ENCODE measurements around the gene RBM38.
"Not testable (repeated sequence)": the region's sequence is repeated elsewhere in the genome, so short reads cannot be mapped to it uniquely, and the experiment has no call there.

RBM38 gene

DNA sequence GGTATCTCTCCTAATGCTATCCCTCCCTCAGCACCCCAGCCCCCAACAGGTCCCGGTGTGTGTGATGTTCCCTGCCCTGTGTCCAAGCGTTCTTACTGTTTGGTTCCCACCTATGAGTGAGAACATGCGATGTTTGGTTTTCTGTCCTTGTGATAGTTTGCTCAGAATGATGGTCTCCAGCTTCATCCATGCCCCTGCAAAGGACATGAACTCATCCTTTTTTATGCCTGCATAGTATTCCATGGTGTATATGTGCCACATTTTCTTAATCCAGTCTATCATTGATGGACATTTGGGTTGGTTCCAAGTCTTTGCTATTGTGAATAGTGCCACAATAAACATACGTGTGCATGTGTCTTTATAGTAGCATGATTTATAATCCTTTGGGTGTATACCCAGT, 28.3 kb downstream of the RBM38 start:
- not testable (repeated sequence) for DNase-seq (ENCODE audit: low read depth)

DNA sequence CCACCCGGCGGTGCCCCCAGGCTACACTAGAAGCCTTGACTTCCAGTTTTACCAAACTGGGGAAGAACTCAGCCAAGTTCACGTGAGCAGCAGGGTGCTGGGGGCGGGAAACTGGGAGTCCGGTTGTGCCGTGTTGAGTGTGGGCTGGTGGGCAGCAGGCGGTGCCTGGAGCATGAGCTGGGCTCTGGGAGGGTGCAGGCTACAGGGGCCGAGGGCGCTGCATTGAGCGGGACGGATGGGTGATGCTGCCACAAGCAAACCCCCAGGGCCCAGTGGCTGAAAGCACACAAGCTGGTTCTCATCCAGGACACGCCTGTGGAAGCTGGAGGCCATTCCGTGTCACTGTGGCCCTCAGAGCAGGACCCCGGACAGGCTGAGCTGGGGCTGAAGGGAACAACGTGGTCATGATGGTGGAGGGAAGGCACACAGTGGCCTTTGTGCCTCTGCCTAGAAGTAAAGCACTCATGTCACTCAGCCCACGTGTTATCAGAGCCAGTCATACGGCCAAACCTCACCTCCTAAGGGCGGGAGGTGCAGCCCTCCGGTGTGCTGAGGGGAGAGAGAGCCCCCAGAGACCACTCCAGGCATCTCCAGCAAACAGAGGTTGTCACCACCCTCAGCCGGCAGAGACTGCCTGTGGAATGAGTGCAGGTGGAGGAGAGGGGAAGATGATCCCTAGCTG, 29.5 kb downstream of the RBM38 start:
- no peak for DNase-seq (ENCODE audit: low read depth)

DNA sequence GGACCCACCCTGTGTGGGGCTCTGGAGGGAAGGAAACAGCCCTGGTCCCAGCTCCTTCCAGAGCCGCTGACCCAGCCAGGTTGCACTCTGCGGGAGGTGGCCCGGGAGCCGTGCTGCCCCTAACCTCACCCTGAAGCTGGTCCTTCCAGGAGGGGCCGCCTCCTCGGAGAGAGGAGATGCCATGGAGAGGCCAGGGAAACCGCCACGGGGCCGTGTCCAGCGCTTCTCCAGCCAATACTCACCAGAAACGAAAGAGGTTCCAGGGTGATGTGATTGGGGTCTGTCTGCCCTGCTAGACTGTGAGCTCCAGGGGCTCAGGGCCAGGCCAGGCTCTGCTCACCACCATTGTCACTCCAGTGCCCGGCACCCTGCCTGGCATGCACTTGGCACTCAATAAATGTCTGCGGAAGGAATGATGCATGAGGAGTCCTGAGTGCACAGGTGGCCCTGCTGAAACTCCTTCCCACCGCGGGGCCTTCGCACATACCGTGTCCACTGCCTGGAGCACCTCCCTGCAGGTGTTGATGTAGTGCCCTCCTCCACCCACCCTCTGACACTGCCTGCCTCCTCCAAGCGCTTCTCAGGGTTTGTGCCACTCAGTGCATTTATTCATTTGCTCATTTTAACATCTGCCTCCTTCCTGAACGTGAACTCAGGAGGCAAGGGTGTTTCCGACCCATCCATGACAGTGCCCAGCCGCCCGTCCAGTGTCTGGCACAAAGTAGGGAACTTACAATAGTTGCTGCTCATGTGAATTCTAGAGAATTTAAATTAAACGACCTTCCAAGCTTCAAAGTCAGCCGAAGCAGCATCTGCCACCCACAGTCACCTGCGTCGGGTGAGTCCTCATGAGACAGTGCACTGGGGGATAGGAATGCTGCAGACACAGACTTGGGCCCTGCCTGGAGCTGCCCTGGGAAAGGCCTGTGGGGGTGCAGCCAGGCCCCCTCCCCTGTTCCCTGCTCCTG, 30.3 kb downstream of the RBM38 start:
- DNase-seq (ENCODE audit: low read depth), result no peak

DNA sequence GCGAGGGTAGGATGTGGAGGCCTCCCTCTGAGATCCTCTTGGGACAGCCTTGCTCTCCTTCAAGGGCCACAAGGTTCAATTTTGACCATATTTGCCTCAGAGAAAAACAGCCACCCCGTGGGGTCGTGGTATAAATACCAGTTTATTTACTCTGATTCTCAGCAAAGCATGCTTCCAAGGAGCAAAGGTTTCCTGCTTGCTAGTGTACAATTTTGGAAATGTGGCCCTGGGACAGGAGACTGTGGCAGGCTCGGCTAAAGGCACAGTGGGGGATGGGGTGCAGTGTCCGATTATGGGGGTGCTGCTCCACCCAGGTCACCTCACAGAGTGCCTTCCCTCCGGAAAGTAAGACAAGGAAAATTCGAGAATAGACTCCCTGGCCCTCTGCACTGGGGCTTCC, 31.1 kb downstream of the RBM38 start:
- no peak for DNase-seq (ENCODE audit: low read depth)

DNA sequence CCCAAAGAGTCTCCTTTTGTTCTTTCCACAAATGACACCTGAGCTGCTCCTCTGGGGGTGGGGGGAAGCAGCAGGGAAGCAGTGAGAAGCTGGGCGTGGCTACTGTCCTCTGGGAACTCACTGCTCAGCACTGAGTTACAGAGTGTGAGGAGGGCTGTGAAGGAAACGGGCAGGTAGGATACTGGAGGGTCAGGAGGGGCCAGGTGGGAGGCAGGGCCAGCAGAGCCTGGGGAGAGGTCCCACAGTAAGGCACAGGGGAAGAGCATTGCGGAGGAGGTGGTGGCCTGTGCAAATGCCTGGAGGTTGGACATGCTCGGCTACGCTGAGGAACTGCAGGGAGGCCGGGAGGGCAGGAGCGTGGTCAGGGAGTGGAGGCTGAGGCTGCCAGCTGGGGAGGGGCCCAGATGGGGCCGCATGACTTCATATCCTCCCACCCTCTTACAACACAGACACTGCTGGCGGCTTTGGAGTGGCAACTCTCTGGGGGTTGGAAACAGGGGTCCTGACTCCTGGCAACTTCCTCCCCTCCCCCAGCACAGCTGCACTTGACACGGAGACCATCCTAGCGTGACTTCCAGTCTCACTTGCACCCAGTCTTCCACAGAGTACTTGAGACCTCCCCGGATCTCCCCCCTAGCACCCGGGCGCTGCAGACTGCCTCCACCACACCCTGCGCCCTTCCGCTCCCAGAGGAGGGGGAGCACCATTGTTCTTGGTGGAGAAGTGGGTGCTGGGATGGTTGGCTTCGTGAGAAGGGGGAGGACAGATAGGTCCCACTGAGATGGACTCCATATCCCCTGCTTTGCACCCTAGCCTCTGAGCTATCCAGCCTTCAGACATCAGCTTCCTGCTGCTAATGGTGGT, 34.2 kb downstream of the RBM38 start:
- no peak for DNase-seq (ENCODE audit: low read depth)

DNA sequence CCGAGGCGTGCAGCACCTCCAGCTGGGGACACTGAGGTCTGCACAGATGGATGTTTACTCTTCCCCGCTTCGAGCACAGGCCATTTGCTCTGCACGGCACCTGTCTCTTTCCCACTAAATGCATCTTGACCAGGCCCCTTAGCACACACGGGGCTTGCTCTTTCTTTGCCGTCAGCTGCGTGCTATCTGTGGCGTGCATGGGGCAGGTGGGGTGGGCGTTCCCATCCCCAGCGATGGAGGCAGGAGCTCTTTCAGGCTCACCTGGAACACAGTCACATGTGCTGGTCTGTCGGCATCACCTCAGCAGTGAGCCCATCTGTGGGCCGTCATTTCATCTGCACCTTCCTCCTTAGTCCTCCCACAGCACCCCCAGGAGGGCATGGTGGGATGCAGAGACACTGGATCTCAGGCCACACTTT, 35.1 kb downstream of the RBM38 start:
- no peak for DNase-seq (ENCODE audit: low read depth)

DNA sequence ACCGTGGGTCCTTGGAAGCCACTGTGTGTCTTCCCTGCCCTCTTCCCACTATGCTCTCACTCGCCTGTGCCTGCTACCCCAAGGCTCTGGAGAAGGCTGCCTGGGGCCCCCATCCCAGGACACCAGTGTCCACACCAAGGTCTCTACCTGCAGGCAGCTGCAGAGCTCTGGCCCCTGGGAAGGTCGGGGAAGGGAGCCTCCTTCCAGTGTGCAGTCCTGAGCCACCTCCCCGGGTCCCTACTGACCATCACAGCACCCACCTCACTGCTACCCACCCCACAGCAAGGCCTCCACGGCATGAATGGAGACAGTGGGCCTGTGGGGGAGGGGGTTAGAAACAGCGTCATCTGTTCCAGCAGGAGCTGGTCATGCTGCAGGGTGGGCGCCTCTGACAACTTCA, 35.6 kb downstream of the RBM38 start:
- no peak for DNase-seq (ENCODE audit: low read depth)

DNA sequence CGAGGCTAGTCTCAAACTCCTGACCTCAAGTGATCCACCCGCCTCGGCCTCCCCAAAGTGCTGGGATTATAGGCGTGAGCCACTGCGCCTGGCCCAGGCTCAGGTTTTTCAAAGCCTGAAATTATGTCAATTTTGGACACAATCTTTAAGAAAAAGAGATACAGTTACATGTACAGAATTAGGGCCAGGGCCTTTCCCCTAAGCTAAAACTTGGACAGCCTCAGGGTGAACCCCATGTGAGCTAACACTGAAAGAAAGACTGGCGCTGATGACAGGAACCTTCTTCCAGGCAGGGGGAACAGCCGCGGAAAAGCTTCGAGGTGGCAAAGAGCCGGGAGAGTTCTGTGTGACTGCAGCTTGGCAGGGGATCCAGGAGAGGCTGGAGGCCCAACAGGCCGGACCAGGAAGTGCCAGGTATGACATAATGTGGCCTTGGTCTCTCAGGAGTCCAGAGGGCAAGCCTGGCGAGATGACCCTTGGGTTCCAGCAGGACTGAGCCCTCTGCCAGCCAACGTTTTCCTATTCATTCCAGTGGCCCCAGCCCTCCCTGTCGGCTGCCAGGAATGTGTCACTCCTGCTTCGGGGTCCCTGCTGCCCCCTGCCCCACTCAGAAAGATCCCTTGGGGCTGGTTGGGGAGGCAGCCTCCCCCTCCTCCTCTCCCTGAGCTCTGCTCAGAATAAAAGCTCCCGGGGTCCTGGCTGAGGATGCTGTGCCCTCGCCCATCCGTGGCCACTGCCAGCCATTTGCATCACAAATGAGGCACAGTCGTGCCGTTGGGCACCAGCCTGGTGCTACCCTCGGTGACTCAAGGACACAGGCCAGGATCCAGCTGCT, 37.3 kb downstream of the RBM38 start:
- DNase-seq (ENCODE audit: low read depth), result no peak

DNA sequence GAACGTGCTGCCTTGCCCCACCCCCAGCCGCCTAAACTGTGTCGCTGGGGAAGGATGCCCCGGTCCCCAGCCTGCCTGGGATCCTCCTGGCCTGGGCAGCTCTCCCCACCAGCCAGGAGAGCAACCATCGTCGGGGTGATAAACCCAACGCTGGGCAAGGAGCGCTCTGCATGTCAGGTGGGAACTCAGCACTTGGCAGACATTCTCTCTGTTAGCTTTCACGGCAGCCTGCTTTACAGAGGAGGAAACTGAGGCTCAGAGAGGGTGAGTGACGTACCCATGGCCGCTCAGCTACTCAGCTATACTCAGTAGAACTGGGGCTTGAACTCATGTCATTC, 37.9 kb downstream of the RBM38 start:
- no peak for DNase-seq (ENCODE audit: low read depth)

DNA sequence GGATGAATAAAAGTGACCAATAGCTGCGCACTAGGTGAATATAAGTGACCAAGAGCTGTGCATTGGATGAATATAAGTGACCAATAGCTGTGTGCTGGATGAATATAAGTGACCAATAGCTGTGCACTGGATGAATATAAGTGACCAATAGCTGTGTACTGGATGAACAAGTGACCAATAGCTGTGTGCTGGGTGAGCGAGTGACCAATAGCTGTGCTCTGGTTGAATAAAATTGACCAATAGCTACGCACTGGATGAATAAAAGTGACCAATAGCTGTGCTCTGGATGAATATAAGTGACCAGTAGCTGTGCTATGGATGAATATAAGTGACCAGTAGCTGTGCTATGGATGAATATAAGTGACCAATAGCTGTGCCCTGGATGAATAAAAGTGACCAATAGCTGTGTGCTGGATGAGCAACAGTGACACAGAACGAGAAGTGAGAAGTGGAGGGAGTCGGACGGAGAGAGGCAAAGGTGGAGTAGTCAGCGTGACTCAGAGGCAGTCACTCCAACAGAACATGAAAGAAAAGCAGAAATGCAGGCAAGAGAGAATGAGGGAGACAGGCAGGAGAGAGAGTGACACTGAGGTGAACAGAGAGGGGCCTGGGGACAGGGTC, 38.5 kb downstream of the RBM38 start:
- peak; percentile 39 for DNase-seq (ENCODE audit: low read depth)

DNA sequence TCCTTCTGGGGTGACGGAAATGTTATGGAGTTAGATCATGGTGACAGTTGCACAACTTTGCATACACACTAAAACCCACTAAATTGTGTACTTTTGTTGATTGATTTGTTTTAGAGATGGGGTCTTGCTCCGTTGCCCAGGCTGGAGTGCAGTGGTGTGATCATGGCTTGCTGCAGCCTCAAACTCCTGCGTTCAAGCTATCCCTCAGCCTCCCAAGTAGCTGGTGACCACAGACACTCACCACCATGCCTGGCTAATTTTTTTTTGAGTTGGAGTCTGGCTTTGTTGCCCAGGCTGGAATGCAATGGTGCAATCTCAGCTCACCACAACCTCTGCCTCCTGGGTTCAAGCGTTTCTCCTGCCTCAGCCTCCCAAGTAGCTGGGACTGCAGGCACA, 39.0 kb downstream of the RBM38 start:
- DNase-seq (ENCODE audit: low read depth), result not testable (repeated sequence)

DNA sequence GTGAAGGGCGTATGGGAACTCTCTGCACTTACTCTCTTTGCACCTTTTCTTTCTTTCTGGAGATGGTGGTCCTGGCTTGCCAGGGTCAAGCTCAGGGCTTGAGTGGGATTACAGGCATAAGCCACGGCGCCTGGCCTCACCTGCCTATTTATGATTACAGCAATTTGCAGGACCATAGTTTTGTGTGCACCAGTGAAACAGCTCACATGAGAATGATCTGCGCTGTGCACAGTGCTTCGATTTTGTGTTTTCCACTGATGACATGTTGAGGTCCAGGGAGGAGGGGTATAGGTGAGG, 40.3 kb downstream of the RBM38 start:
- no peak for DNase-seq (ENCODE audit: low read depth)

DNA sequence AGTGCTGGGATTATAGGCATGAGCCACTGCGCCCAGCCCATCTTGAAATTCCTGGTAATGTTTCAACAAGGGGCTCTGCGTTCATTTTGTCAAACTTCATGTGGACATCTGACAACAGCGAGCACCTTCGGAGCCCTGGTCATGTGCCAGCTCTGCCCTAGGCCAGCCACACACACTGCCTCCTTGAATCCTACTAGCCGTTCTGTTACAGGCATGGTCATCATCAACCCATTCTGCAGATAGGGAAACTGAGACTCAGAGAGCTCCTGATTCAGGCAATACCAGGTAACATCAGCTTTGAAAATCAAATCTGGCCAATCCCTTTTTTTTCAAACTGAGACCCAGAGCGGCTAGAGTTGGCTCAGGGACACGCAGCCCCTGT, 41.3 kb downstream of the RBM38 start:
- no peak for DNase-seq (ENCODE audit: low read depth)

DNA sequence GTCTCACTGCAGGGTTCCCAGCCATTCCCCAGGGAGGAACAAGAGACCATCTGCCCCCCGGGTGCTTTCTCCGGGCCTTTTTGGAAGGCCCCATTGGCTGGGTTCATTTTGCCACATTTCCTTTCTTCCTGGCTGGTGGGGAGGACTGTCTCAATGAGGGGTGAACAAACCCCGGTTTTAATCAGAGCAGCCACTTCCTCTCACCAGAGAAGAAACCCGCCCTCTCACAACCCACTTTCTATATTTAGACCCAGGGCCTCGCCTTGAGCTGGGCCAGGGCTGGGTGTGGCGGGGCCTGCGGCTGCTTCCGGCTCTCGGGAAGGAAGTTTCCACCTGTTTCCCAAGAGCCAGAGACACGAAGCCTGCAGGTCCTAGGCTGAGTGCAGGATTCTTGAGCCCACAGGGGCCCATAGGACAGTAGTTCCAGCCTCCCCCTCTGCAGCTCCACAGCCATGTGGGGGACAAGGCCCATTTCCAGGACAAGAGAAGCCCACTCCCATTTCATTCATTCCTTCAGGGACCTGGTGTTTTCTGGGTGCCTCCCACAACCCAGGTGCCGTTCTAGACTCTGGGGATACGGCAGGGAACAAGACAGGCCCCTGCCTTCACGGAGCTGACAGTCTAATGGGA, 41.8 kb downstream of the RBM38 start:
- DNase-seq (ENCODE audit: low read depth), result no peak

DNA sequence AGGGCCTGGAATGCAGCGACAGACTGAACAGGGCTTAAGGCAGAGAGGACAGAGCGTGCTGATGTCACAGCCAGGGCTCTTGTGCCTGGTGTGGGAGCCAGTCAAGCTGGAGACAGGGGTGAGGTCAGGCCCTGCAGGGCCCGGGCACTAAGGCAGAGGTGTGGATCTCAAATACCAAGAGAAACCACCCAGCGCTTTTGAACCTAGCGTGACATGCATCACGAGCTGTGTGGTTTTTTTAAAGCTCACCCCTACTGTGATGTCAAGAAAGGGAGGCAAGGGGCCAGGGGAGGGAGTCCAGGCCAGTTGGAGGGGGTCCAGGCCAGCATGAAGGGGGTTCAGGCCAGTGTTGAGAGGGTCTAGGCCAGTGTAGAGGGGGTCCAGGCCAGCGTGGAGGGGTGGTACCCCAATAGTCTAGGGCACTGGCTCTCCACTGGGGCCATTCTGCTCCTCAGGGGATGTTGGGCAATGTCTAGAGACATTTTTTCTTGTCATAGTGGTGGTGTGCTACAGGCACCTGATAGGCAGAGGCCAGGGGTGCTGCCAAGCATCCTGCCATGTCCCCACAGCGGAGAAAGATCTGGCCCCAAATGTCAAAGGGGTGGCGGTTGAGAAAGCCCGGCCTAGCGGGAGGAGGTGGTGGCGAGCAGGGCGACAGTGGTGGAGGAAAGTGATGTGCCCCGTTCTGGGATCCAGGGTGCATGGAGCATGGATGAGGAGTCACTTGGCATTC, 42.6 kb downstream of the RBM38 start:
- DNase-seq (ENCODE audit: low read depth), result no peak

DNA sequence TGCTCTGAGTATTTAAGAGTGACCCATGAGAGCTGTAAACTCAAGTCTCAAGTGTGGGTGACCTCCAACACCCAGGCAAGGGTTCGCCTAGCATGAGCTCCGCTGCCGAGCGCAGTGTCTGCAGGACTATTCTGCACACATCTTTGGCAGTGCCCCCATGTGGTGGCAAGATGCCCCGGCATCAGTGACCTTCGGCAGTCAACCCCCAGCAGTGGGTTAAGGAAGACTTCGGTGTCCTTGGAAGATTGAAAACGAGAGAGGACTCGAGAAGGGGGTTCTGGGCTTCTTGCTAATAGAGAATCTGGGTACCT, 43.1 kb downstream of the RBM38 start:
- DNase-seq (ENCODE audit: low read depth), result no peak

DNA sequence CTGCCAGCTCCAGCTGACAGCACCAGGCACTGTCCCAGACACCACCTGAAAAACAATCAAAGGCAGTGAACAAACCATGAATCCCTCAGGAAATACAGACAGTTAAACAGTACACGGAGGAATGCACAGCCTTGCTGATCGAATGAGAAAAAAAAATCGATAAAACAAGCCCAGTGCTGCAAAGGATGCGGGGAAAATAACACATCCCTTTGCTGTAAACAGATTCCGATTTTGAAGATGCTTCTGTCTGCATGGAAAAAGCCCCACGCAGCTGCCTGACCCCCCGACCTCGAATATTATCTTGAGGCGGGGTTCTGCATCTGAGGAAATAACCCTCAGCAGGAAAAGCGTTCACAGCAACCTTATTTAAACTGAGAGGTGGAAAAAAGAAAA, 43.9 kb downstream of the RBM38 start:
- no peak for DNase-seq (ENCODE audit: low read depth)

DNA sequence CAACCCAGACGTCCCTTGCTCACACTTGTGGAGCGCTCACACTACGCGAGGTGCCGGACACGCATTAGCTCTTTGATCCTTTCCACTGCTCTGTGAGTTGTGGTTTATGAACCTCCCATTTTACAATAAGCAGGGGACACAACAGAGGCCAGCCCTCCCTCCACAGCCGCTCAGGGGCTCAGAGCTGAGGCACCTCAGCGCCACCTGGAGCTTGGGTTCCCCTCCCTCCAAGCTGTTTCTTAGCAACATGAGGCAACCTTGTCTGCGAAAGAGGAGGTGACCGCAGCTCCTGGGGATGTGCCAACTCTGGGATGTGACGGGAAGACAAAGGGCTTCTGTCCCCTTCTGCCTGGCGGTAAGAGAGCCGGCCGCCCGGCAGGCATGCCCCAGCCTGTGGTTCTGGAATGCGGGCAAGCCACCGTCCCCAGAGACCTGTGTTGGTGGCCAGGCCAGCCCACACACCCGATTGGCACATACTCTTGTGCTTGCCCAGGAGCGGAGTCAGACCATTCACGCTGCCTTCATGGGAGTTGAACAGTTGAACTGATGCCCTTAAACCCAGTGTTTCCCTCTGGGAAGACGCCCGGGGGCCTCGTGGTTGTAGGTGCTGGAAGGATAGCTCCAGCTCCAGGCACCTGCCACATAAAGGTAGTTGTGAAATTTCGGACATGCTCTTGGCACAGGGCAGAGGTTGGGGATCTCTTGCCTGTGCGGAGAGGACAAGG, 44.5 kb downstream of the RBM38 start:
- no peak for DNase-seq (ENCODE audit: low read depth)

DNA sequence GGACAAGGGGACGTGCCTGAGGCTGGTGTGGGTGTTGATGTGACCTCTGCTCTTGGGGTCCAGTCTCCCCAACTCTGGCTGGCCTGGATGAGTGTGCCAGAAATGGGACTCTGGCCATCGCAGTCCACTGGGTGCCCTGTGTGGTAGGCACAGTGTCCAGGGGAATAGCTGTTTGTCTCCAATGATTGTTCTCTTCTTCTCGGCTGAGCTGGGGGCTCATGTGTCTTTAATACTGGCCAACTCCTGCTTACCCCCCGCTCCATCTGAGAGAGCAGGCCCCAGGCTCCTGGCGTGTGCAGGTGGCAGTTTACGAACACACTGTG, 45.0 kb downstream of the RBM38 start:
- no peak for DNase-seq (ENCODE audit: low read depth)

DNA sequence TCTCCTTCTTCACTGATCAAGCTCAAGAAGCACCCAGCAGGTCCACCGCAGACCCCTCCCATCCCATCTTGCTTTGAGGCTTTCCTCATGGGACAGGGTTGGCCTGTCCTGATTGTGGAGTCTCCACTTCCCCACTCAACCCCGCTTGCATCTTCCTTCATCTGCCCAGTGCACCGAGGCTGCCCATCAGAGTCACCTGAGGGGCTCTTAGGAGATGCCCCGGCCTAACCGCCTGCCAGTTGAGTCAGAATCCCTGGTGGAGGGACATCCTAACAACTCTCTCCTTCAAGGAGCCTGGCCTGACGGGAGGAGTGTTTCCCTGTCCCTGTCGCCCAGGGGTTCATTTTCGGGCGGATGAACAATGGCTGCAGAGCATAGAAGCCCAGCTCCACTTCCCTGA, 46.1 kb downstream of the RBM38 start:
- DNase-seq (ENCODE audit: low read depth), result no peak
